Glutamatergic neuron (in vitro differentiated cells): ENCODE results near the gene PTPN4. TPM values are rescaled to one million over a fixed set of nuclear protein-coding genes. Genes with fewer than 3 reads are reported as not detected.
A peak's percentile ranks its signal among the peaks of the same experiment; 100 is the strongest.

Experiments
- DNase-seq: peaks from one replicate; pipeline ENCODE4 v3.0.0; 2022
- H3K27ac Mint-ChIP-seq: one replicate; pipeline ENCODE4 v1.8.0; 2020; ENCODE audit warnings: mild to moderate bottlenecking, mixed read lengths, inconsistent platforms; ENCODE audit not compliant: unreplicated experiment
- H3K27me3 Mint-ChIP-seq: one replicate; pipeline ENCODE4 v1.8.0; 2020; ENCODE audit warnings: mild to moderate bottlenecking, moderate library complexity, mixed read lengths, inconsistent platforms; ENCODE audit not compliant: unreplicated experiment
- H3K36me3 Mint-ChIP-seq: one replicate; pipeline ENCODE4 v1.8.0; 2020; ENCODE audit warnings: mild to moderate bottlenecking, mixed read lengths, inconsistent platforms; ENCODE audit not compliant: unreplicated experiment
- H3K4me1 Mint-ChIP-seq: one replicate; pipeline ENCODE4 v1.8.0; 2020; ENCODE audit warnings: mild to moderate bottlenecking, low read depth, mixed read lengths, inconsistent platforms; ENCODE audit not compliant: unreplicated experiment
- H3K4me3 Mint-ChIP-seq: one replicate; pipeline ENCODE4 v1.8.0; 2020; ENCODE audit warnings: mild to moderate bottlenecking, mixed read lengths, inconsistent platforms; ENCODE audit not compliant: unreplicated experiment
- H3K9me3 Mint-ChIP-seq: one replicate; pipeline ENCODE4 v1.8.0; 2020; ENCODE audit warnings: mild to moderate bottlenecking, moderate library complexity, mixed read lengths, inconsistent platforms; ENCODE audit not compliant: unreplicated experiment
- total RNA-seq: library from RNA; stranded (reverse); fragmentation: NEBNext Ultra II Directional; extraction: Animal tissue kit (Norgen Biotek cat#: 25700); gene quantifications from one replicate; pipeline ENCODE4 v1.2.1, GENCODE V29; 2021; ENCODE audit not compliant: unreplicated experiment
- TF ChIP-seq, protein P1 (sequence below): fragments of 200-600 bp; sonication (generic); IDR thresholded peaks from one replicate; pipeline ENCODE4 v1.5.0; 2021; ENCODE audit not compliant: partially characterized antibody, unreplicated experiment

Gene PTPN4
- total RNA-seq, 1 donor from 2014 or later, result 91.7 TPM

DNA sequence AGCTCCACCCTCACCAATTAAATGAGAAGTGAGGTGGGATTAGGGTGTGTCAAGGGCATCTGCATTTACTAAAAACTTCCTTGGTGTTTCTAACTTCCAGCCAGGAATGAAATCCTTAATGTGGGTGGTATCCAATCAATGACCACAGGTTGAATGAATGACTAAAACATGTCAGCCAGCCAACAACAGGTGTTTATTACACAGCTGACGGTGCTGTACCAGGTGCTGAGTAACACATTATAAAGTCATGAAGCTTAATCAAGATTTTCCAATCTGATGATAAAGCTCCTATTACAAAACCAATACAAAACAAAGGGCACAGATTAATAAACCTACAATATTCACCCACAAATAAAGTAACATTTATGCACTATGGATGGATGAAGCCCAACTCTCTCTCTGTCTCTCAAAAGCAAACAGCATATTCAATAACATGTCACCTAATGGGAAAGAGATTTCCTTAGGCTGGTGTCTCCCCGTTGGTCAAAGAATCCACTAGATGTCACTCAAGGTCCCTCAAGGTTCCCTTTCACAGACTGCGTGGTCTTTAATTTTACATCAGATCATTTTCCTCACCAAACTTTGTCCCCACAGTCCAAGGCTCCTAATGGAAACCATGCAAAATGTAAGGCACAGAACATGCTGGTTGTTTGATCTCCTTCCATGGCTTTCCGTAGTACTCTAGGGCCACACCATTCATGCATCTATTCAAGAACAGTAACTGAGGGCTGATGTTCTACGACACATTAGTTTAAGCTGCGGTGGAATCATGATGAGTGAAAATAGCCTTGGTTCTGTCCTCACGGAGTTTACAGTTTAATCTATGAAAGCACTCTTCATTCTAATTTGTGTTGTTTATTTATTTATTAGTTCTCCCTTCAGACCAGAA, 6.4 kb upstream of the PTPN4 start:
- Mint-ChIP-seq H3K9me3 (no peaks in the 10 kb centered on the region), H3K36me3 (no peaks in the 10 kb centered on the region), H3K27ac (no peak overlapping the region), H3K4me1 (peaks cover 8% of the 10 kb centered on the region), H3K4me3 (no peak overlapping the region), H3K27me3 (no peaks in the 10 kb centered on the region)
- DNase-seq, result no peak
- TF ChIP-seq, protein P1, sequence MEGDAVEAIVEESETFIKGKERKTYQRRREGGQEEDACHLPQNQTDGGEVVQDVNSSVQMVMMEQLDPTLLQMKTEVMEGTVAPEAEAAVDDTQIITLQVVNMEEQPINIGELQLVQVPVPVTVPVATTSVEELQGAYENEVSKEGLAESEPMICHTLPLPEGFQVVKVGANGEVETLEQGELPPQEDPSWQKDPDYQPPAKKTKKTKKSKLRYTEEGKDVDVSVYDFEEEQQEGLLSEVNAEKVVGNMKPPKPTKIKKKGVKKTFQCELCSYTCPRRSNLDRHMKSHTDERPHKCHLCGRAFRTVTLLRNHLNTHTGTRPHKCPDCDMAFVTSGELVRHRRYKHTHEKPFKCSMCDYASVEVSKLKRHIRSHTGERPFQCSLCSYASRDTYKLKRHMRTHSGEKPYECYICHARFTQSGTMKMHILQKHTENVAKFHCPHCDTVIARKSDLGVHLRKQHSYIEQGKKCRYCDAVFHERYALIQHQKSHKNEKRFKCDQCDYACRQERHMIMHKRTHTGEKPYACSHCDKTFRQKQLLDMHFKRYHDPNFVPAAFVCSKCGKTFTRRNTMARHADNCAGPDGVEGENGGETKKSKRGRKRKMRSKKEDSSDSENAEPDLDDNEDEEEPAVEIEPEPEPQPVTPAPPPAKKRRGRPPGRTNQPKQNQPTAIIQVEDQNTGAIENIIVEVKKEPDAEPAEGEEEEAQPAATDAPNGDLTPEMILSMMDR, result peak; percentile 28

DNA sequence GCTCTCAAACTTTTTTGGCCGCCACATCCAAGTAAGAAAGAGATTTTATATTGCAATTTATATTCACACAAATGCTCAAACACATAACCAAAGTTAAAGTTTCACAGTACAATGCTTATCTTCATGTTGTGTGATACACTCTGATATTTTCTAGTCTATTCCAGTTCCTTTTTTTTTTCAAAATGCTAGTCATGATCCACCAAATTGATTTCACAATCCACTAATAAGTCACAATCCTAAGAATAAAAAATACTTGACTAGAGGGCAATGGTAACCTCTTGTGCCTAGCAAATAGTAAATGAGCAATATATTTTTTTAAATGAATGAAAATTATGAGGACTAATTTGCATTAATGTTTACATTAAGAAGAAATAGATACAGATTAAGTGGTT, 5.8 kb upstream of the PTPN4 start:
- H3K4me3 Mint-ChIP-seq, result no peak overlapping the region
- H3K36me3 Mint-ChIP-seq, result no peaks in the 10 kb centered on the region
- no peak overlapping the region for H3K27ac Mint-ChIP-seq
- H3K27me3 Mint-ChIP-seq, result peaks cover 2% of the 10 kb centered on the region
- H3K4me1 Mint-ChIP-seq, result peaks cover 13% of the 10 kb centered on the region
- H3K9me3 Mint-ChIP-seq, result peaks cover 2% of the 10 kb centered on the region
- TF ChIP-seq, protein P1, result no peak
- no peak for DNase-seq

DNA sequence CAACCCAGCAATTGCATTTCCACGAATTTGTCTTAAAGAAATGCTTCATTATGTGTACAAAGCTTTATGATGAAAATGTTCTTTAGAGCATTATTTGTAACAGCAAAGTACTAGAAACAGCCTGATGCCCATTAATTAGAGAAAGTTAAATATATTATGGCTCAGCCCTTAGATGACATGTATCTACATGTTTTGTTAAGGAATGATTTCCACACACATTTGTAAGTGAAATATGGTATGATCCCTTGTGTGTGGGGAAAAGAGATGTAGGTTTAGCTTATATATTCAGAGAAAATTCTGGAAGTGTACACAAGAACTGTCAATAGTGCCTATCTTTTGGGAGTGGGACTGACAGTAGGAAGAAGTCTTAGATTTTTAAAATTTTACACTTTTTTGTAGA, 3.8 kb upstream of the PTPN4 start:
- no peak overlapping the region for H3K4me3 Mint-ChIP-seq
- peaks cover 4% of the 10 kb centered on the region for H3K27me3 Mint-ChIP-seq
- peaks cover 6% of the 10 kb centered on the region for H3K9me3 Mint-ChIP-seq
- no peaks in the 10 kb centered on the region for H3K36me3 Mint-ChIP-seq
- no peak overlapping the region for H3K27ac Mint-ChIP-seq
- peaks cover 14% of the 10 kb centered on the region for H3K4me1 Mint-ChIP-seq
- no peak for DNase-seq
- TF ChIP-seq, protein P1, result no peak

DNA sequence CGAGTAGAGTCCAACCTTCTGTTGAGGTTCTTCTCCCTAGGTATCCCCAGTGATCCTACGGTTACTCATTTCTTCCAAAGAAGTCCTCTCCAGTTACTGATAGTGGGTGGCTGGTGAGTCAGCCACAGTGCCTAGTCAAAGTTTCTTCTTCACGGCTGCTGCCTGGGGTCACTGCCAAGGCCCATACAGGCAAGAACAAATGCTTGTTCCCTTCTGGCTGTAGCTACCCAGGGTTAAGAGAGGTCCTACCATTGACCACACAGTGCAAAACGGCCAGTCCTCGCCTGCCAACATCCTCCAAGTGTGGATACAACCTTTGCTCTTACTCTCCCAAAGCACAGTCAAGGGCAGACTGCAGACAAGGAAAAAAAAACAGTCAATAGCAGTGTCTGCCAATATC, 2.9 kb upstream of the PTPN4 start:
- DNase-seq, result no peak
- TF ChIP-seq, protein P1, result no peak
- peaks cover 4% of the 10 kb centered on the region for H3K27me3 Mint-ChIP-seq
- no peak overlapping the region for H3K4me3 Mint-ChIP-seq
- peaks cover 6% of the 10 kb centered on the region for H3K9me3 Mint-ChIP-seq
- peak overlapping the region; percentile 40 for H3K27ac Mint-ChIP-seq
- H3K4me1 Mint-ChIP-seq, result peaks cover 16% of the 10 kb centered on the region
- H3K36me3 Mint-ChIP-seq, result no peaks in the 10 kb centered on the region

DNA sequence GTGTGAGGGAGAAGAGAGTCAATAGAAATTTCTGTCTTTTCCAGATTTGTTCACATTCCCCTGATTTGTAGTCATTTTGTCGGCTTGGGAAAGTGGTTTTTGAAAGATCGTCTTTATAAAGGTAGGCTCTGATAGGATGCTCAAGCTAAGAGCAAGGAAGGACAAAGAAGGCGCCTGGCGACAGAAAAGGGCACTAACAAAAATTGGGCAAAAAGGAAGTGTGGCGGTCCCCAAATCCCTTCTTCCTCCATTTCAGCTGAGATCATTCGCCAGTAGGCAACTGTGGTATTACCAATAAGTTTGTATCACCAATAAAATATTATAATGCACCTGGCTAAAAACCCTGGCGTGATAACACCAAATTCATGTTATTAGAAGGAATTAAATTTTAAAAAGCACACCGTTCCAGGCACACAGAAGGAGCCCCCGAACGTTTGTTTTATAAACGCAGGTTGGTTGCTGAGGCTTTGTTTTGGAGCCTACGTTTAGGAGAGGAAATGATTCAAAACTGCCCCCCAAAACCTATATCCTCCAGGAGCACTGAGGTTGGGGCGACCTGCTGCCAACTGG, 756 bp upstream of the PTPN4 start:
- H3K27me3 Mint-ChIP-seq, result peaks cover 4% of the 10 kb centered on the region
- peak overlapping the region; percentile 88 for H3K27ac Mint-ChIP-seq
- TF ChIP-seq, protein P1, result no peak
- no peak for DNase-seq
- H3K4me3 Mint-ChIP-seq, result peak overlapping the region; percentile 74
- no peaks in the 10 kb centered on the region for H3K36me3 Mint-ChIP-seq
- peaks cover 16% of the 10 kb centered on the region for H3K4me1 Mint-ChIP-seq
- H3K9me3 Mint-ChIP-seq, result peaks cover 6% of the 10 kb centered on the region
